SK-N-SH (cell line): ENCODE data around the gene MICU2.
A peak's percentile ranks its signal among the peaks of the same experiment; 100 is the strongest.

ENCODE experiments used
- FOXJ3 ChIP-seq: sonication (generic); formaldehyde crosslinking; IDR thresholded peaks from 2 replicates; pipeline ENCODE4 v1.5.1; 2020; ENCODE audit warnings: mild to moderate bottlenecking, missing genetic modification reagents
- POLR2AphosphoS5 ChIP-seq: IDR thresholded peaks from 2 replicates; pipeline ENCODE4 v1.6.1; 2012; ENCODE audit warnings: low read depth, low read length
- RAD21 ChIP-seq: IDR thresholded peaks from 2 replicates; pipeline ENCODE4 v1.6.1; 2012; ENCODE audit warnings: mild to moderate bottlenecking, low read length
- RXRA ChIP-seq: IDR thresholded peaks from 2 replicates; pipeline ENCODE4 v1.4.0; 2012; ENCODE audit warnings: low read depth, mild to moderate bottlenecking, borderline replicate concordance
- SIN3A ChIP-seq: IDR thresholded peaks from 2 replicates; pipeline ENCODE4 v1.6.1; 2012; ENCODE audit warnings: low read depth, mild to moderate bottlenecking, low read length, moderate library complexity, borderline replicate concordance
- SMC3 ChIP-seq: IDR thresholded peaks from 2 replicates; pipeline ENCODE4 v1.6.1; 2012; ENCODE audit warnings: low read depth, low read length, improper control_type of control experiment
- TF ChIP-seq, protein P1 (sequence below): fragments of 200-600 bp; sonication (generic); IDR thresholded peaks from 2 replicates; pipeline ENCODE4 v1.6.1; 2017; ENCODE audit warnings: antibody characterized with exemption, mild to moderate bottlenecking, moderate library complexity
- TF ChIP-seq, protein P2 (sequence below): IDR thresholded peaks from 2 replicates; pipeline ENCODE4; 2012
- TF ChIP-seq, protein P3 (sequence below): fragments of 150-350 bp; IDR thresholded peaks from 2 replicates; pipeline ENCODE4 v1.6.1; 2017; ENCODE audit warnings: antibody characterized with exemption, low read length, low read depth, borderline replicate concordance
- TF ChIP-seq, protein P4 (sequence below): IDR thresholded peaks from 2 replicates; pipeline ENCODE4 v1.4.0; 2012; ENCODE audit warnings: low read depth, borderline replicate concordance

DNA sequence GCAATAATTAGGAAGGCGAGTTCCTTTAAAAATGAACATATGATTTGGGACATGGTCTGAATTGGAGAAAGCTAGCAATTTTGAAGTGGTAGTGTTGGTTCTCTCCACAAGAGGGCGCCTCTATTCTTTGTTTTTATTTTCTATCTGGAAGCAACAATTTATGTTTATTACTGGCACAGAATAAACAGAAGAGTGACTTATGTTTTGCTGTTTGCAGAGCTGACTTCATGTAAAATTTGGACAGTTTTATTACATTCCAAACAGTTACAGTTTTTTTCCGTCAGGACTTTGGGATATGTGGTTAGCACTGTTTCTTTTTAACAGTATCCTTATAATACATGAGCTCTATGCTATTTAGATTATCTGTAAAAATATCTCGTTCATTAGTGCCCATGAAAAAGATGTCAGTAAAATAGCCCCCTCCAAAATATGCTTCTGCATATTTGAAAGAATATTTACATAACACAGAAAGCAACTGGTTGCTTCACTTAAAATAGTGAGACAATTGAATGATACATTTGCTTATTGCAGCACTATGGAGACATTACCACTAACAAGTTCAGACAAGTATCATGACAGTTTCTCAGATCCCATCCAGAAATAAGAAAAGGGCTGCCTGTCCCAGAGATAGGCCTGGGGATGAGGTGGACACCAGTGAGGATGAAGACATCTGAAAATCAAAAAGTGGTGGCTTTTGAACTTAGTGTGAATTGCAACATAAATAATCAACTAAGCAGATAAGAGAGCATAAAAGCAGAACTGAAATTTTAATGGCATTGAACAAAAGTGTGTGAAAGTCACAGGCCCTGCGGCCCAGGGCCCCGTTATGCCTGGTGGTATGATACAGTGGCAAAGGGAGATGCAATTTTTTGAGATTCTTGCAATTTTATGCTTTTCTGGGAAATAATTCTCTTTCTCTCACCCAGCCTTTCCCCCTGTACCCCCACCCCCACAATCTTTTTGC, 34.6 kb upstream of the MICU2 start:
- TF ChIP-seq, protein P1, sequence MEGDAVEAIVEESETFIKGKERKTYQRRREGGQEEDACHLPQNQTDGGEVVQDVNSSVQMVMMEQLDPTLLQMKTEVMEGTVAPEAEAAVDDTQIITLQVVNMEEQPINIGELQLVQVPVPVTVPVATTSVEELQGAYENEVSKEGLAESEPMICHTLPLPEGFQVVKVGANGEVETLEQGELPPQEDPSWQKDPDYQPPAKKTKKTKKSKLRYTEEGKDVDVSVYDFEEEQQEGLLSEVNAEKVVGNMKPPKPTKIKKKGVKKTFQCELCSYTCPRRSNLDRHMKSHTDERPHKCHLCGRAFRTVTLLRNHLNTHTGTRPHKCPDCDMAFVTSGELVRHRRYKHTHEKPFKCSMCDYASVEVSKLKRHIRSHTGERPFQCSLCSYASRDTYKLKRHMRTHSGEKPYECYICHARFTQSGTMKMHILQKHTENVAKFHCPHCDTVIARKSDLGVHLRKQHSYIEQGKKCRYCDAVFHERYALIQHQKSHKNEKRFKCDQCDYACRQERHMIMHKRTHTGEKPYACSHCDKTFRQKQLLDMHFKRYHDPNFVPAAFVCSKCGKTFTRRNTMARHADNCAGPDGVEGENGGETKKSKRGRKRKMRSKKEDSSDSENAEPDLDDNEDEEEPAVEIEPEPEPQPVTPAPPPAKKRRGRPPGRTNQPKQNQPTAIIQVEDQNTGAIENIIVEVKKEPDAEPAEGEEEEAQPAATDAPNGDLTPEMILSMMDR: peak; percentile 90
- TF ChIP-seq, protein P2, sequence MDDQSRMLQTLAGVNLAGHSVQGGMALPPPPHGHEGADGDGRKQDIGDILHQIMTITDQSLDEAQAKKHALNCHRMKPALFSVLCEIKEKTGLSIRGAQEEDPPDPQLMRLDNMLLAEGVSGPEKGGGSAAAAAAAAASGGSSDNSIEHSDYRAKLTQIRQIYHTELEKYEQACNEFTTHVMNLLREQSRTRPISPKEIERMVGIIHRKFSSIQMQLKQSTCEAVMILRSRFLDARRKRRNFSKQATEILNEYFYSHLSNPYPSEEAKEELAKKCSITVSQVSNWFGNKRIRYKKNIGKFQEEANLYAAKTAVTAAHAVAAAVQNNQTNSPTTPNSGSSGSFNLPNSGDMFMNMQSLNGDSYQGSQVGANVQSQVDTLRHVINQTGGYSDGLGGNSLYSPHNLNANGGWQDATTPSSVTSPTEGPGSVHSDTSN: no peak
- TF ChIP-seq SIN3A: no peak
- TF ChIP-seq POLR2AphosphoS5: no peak
- TF ChIP-seq RAD21: peak; percentile 69
- no peak for TF ChIP-seq RXRA
- TF ChIP-seq, protein P3, sequence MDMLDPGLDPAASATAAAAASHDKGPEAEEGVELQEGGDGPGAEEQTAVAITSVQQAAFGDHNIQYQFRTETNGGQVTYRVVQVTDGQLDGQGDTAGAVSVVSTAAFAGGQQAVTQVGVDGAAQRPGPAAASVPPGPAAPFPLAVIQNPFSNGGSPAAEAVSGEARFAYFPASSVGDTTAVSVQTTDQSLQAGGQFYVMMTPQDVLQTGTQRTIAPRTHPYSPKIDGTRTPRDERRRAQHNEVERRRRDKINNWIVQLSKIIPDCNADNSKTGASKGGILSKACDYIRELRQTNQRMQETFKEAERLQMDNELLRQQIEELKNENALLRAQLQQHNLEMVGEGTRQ: no peak
- no peak for TF ChIP-seq FOXJ3 (CRISPR knock-in tag)
- TF ChIP-seq, protein P4, sequence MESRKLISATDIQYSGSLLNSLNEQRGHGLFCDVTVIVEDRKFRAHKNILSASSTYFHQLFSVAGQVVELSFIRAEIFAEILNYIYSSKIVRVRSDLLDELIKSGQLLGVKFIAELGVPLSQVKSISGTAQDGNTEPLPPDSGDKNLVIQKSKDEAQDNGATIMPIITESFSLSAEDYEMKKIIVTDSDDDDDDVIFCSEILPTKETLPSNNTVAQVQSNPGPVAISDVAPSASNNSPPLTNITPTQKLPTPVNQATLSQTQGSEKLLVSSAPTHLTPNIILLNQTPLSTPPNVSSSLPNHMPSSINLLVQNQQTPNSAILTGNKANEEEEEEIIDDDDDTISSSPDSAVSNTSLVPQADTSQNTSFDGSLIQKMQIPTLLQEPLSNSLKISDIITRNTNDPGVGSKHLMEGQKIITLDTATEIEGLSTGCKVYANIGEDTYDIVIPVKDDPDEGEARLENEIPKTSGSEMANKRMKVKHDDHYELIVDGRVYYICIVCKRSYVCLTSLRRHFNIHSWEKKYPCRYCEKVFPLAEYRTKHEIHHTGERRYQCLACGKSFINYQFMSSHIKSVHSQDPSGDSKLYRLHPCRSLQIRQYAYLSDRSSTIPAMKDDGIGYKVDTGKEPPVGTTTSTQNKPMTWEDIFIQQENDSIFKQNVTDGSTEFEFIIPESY: no peak
- TF ChIP-seq SMC3: peak; percentile 33
